ENCODE measurements around the gene SRCAP.
"Not testable (repeated sequence)": the region's sequence is repeated elsewhere in the genome, so short reads cannot be mapped to it uniquely, and the experiment has no call there.

Gene SRCAP

DNA sequence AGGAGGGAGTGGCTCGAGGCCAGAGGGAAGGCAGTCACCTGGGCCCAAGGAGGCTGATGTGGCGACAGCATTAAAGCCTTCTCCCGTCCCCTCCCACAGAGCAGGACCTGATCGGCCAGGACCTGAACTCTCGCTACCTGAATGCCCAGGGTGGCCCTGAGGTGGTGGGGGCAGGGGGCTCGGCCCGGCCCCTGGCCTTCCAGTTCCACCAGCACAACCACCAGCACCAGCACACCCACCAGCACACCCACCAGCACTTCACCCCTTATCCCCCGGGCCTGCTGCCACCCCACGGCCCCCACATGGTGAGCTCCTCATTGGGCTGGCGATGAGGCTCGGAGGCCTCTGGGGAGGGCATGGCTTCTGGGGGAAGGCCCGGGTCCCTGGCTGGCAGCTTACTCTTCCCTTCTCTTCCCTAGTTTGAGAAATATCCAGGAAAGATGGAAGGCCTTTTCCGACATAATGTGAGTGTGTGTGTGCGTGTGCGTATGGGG lies 34.3 kb upstream of the SRCAP start:
- DNase-seq, result no peak

DNA sequence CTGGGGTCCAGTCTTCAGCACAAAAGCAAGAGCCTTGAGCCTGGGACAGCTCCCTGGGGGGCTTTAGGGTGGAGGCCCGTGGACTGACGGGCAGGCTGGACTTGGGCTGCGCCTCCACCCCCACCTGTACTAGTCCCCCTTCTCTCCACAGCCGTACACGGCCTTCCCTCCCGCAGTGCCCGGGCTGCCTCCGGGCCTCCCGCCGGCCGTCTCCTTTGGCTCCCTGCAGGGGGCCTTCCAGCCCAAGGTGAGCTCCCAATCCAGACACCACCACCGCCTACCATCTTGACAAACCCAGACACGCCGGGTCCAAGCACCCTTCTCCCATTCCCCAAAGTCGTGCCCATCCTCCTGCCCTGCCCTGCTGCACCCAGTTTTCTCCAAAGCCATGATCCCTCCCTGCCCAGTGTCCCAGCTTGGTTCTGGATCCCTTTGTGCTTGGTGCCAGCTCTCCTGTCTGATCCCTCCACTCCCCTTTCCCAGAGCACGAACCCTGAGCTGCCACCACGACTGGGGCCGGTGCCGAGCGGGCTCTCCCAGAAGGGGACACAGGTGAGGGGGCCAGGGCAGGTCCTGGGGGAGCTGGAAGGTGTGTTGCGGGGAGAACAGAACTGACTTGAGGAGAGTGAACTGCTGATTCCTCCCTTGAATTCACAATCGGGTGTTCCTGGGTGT lies 33.7 kb upstream of the SRCAP start:
- no peak for DNase-seq

DNA sequence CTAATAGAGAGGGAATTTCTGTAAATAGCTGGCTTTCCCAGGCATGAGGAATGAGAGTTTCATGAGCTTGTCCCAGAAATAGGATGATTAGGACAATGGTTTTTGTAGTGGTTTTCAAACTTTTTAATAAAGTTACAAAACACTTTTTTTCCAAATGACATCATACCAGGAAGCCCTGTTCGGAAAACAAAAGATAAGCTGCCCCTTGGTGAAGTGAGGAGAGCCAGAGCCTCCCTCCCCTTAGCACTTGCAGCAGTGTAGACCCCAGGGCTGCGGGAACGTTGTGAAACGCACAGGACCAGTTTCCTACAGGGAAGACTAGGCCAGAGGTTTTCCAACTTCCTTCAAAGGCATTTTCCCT lies 33.2 kb upstream of the SRCAP start:
- DNase-seq, result no peak

DNA sequence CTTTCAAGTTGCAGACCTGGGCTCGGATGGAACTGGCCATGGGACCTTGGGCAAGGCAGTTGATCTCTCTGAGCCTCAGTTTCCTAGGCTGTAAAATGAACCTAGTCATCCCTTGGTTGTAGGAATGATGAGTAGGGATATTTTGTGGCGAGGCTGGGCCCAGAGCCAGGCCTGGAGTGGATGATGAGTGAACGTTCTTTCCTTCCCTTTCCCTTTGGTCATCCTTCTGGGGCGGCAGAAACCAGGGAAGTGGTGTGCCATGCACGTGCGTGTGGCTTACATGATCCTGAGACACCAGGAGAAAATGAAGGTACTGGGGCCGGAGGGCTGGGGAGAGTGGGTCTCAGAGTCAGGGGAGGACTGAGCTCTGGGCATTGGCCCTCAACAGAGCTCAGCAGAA lies 32.3 kb upstream of the SRCAP start:
- DNase-seq, result no peak

DNA sequence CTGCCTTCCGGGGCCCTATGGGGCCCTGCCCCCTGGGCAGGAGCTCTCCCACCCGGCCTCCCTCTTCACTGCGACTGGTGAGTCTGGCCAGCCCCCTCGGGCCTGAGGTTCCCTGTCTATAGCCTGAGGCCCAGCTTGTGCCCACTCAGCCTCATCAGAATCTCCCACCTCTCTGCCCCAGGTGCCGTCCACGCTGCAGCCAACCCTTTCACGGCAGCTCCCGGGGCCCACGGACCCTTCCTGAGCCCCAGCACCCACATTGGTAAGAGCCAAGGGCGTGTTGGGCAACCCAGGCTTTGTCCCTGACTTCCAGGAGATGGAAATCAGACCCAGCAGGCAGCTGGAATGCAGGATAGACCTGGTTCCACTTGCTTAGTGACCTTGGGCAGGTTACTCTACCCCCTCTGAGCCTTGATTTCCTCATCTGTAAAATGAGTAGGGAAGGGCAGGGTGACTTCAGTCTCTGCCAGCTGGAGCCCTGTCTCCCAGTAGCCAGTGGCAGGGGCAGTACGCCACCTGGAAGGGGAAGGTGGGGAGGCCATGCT lies 31.5 kb upstream of the SRCAP start:
- DNase-seq, result no peak

DNA sequence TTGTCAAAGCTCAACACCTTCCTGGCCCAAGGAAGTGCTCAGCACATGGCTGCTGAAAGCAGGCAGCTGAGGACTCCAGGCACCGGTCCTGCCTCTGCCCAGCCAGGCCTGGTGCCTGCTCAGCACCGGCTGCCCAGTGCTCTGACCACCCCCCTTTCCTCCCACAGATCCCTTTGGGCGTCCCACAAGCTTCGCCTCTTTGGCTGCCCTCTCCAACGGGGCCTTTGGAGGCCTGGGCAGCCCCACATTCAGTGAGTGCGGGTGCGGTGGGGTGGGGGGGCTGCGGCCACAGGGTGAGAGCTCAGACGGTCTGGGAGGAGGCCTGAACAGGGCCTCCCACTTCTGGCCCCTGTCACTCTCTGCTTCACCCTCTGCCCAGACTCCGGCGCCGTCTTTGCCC lies 30.6 kb upstream of the SRCAP start:
- no peak for DNase-seq

DNA sequence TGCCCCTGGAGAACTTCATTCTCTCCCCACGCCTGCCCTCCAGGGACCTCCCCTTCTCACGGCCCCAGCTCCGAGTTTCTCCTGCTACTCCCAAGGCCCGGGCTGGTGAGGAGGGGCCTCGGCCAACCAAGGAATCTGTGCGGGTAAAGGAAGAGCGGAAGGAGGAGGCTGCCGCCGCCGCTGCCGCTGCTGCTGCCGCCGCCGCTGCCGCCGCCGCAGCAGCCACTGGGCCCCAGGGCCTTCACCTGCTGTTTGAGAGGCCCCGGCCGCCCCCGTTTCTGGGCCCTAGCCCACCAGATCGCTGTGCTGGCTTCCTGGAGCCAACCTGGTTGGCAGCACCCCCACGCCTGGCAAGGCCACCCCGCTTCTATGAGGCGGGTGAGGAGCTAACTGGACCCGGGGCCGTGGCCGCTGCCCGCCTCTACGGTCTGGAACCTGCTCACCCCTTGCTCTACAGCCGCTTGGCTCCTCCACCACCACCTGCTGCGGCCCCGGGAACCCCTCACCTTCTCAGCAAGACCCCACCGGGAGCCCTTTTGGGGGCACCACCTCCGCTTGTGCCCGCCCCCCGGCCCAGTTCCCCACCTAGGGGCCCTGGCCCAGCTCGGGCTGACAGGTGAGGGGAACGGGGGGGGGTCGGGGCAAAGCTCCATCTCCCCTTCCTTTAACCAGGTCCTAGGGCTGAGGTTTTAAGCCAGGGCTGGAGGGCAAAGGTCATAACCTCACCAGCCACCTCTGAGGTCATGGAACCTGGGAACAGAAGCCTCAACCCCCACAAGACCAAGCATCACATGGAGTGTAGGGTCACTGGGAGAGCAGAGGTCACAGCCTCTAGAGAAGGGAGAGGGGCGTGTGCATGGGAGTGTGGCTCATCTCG lies 29.7 kb upstream of the SRCAP start:
- no peak for DNase-seq

DNA sequence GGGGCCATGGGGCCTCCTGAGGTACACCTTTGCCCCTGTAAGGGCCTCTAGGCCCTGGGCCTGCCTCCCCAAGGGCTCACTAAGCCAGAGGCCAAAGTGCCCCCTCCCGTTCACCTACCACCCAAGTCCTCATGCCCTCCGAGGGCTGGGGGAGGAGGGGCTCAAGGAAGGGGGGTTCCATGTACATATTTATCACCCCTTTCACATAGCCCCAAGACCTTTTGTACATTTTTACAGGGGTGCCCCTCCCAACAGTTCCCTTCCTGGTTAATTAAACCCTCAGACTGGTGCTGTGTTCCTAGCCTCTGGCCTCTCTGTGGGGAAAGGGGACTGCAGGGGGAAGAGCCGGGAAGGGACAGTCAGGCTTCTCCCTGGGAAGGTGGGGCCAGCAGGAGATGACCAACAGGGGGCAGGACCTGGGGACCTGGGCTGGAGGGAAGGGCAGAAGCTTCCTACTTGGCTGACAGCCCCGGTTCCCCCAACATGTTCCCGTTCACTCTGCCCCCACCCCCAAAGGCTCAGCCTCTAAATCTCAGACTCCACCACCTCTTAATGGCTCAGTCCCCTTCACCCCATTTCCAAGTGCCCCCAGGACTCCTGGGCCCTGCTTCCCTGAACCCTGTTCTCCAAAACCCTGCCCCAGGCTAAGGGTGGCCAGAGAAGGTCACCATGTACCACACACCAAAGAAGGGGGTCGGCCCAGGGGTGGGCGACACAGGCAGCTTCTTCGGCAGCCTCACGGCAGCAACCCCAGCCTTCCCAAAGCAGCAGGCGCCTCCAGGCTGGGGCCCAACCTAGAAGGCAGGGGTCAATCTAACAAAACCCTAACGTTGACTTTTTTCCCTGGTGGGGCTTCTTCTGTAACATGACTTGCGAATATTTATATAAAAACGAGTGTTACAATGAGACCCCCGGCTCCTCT lies 28.8 kb upstream of the SRCAP start:
- no peak for DNase-seq

DNA sequence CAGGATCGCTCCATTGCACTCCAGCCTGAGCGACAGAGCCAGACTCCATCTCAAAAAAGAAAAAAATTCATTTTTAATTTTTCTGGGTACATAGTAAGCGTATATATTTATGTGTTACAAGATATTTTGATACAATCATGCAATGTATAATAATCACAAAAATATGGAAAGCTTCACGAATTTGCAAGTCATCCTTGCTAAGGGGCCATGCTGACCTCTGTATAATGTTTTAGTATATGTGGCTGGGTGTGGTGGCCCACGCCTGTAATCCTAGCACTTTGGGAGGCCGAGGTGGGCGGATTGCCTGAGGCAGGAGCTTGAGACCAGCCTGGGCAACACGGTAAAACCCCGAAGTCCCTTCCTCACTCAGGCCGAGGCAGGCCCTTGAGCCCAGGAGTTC lies 23.8 kb upstream of the SRCAP start:
- no peak for DNase-seq

DNA sequence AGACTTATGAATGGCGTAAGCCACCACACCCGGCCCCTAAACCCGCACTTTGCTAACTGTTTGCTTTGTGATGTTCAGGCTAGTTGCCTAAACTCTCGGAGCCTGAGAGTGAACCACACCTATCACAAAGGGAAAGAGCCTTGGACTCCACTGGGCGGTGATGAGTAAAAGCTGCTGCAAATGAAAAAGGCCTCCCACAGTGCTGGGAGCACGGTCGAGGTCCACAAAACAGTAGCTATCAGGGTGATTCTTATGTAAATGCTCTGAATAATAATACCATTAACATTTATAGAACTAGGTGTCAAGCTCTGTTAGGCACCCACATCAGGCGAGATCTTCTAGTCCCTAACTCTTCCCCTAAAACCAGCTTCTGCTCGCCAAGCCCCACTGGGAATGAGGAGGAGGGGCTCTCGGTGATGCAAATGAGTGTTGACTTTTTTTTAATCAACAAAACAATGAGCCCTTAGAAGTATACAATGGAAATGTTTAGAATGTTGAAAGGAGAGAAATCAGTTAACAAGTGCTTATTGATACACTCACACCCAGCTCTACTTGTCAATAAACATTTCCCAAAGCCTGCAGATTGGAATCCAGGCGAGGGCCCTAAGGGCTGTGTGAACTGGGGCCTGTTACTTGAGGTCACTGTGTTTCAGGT lies 20.9 kb upstream of the SRCAP start:
- DNase-seq, result no peak

DNA sequence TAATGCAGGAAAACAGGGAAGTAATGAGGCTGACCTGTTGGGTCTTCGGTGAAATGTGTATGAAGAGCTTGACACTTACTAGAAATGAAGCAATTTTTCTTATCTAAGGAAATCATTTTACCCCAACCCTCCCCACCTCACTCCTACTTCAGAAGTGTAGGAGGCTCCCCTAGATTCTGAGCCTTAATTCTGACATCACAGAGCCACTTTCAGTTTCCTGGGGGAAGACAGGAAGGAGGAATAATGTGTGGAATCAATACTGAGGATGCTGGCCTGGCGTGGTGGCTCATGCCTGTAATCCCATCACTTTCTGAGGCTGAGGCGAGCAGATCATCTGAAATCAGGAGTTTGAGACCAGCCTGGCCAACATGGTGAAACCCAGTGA lies 20.4 kb upstream of the SRCAP start:
- no peak for DNase-seq

DNA sequence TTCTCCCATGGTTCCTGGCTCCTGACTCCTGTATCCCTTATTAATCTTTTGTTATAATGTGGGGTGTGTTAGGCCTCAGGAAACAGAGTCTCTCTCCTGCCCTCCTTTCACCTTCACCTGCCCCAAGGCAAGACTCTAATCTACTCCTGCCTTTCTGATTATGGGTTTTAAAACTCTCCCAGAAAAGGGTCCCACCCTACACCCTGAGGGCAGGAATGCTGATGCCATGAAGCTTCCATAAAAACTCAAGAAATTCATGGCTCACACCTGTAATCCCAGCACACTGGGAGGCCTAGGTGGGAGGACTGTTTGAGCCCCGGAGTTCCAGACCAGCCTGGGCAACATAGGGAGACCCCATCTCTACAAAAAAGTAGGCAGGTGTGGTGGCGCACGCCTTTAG lies 18.6 kb upstream of the SRCAP start:
- DNase-seq, result no peak

DNA sequence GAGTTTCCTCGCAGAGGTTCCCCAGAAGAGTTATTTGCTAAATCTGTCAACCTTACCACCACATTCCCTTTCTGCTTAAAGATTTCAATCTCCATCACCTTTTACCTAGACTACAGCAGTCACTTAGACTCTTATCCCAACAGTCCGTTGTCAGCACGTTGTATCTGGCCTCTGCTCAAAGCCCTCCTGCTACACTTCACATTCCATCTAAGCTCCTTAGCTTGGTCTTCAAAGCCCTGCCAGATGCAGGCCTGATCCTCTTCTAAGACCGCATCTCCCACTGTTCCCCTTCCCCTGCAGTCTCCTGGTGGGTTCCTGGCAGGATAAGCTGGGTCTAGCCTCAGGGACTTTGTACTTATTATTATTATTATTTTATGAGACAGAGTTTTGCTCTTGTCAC lies 10.3 kb upstream of the SRCAP start:
- DNase-seq, result no peak

DNA sequence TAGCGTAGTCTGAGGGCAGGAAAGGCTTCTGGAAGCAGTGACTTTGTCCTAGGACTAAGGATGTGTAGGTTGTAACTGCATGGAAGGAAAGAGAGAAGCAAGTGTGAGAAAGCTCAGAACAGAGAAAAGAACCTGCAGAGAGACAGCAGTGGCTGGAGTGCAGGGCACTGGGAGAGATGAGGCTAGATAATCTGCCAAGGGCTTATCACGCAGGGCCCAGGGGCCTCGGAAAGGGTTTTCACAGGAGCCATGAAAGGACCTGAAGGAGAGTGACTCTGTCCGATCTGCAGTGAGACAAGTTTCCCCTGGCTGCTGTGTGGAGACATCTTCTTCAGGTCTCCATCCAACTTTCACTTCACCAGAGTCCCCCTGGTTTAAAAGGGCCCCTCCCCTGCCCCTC lies 7.1 kb upstream of the SRCAP start:
- no peak for DNase-seq

DNA sequence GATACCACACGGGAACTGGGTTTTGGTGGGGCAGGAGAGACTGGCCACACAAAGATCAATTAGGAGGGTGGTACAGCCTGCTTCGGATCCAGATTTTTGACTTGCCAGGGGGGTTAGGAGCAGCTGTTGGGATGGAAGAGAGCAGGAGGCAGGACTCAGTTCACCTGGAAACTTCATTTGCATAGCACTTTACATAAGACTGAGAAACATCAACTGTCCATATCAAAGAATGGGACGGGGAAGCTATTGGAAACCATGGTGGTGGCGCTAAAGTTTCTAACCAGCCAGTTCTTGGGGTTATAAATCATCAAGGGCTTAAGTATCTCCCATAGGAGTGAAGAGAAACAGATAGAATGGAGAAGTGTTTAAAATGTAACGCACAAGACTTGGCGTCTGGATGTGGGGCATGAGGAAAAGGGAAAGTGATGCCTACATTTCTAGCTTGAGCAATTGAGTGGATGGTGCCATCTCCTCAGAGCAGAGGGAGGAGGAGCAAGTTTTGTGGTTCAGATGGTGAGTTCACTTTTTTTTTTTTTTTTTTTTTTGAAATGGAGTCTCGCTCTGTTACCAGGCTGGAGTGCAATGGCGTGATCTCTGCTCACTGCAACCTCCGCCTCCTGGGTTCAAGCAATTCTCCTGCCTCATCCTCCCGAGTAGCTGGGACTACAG lies 6.4 kb upstream of the SRCAP start:
- no peak for DNase-seq

DNA sequence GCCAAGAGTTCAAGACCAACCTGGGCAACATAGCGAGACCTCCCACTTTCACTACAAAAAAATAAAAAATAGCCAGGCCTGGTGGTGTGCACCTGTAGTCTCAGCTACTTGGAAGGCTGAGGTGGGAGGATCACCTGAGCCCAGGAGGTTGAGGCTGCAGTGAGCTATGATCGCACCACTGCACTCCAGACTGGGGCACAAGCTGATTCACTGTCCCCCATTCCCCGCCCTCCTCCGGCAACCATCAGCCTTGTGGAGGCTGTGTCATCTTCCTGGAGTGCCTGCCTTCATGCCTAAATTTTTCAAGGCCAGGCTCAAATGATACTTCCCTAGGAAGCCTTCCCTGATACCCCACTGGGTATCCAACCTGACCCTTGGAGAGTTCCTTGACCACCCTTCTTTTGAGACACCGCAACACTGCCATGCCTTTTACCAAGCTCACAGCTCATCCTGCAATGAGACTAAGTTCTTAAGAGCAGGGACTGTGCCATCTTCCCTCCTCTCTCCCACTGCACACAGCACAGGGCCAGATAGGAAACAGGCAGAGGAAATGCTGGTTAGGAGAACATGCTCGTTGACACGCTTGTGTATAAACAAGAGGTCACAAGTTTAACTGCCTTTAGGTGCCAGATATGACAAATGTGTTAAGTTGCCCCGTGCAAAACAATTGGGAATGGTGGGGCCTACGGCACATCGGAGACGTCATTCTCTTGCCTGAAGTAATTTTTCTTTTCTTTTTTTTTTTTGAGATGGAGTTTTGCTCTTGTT lies 3.9 kb upstream of the SRCAP start:
- DNase-seq, result no peak

DNA sequence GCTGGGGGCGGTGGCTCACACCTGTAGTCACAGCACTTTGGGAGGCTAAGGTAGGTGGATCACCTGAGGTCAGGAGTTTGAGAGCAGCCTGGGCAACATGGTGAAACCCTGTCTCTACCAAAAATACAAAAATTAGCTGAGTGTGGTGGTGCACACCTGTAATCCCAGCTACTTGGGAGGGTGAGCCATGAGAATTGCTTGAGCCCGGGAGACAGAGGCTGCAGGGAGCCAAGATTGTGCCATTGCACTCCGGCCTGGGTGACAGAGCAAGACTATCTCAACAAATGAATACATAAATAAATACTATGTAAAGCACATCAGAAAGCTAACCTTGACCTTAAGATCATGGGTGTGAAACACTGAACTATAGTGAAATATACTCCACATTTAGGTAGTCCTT lies 2.3 kb upstream of the SRCAP start:
- DNase-seq, result not testable (repeated sequence)

DNA sequence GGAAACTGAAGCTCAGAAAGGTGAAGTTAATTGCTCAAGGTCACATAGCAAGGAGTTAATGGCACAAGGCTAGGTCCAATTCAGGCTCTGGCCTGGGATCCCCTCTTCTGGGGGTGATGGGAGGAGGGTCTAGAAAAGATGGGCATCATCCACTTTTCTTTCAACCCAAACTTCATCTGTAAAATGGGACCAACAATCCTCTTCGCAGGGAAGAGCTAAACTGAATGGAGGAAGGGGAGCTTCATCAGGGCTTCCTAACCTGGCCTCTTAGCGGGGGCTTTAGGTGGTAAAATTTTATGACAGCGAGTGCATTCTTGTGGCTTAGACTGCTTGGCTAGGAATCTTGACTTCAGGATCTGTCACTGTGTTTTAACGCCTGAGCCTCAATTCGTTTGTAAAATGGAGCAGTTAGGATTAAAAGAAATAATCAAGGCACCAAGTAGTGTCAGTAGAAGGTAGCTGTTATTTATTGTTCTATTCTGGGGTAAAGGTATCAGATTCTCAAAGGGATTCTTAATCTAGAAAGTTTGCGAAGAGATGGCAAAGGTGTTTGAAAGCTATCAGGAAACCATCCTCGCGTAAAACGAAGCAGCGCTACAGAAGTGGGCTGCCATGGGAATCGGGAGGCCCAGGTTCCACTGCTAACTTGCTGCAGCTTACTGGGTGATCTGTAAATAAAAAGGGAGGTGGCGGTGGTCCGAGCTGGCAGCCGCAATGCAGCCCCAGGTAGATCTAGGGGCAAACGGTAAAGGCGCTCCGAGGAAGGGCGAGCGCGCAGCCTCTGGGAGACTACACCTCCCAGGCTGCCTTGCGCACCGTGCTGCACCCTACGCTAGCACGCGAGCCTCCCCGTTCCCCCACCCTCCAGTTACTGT lies 1.5 kb upstream of the SRCAP start:
- DNase-seq, result no peak

DNA sequence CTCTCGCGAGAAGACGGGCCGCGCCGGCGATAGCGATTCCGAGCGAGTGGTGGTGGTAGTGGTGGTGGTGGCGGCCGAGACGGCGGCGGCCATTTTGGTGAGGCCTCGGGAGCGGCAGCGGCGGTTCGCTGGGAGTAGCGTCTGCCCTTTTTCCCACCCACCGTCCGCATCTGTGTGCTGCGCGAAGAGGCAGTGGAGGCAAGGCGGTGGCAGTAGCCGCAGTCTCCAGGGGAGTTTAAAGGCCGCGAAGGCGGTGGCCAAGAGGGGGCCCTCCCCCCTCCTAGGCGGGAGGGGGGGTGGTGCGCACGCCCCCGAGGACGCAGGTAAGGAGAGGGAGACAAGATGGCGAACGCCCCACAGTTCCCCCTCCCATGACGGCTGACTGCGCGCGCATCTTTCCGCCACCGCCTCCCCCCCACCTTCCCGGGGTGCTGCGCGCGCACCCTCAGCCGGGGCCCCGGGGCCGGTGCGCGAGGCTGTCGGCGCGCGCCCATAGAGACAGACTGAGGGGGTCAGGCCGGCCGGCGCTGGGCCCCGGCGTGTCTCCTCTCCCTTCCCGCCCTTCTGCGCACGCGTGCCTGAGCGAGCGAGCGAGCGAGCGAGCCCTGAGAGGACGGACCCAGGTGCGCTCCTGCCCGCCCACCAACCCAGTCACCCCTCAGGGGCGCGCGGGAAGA lies 694 bp upstream of the SRCAP start:
- peak; percentile 99 for DNase-seq
